ENCODE measurements around the gene PSTK.
A peak's percentile ranks its signal among the peaks of the same experiment; 100 is the strongest.

The PSTK gene

GRCh38 chr10:122980209-122981065 lies at the start of gene PSTK:
TSS of gene PSTK (plus strand) at chr10:122980401. CDS start at chr10:122980480, 79 bp downstream.
- peak; percentile 98 for DNase-seq (ENCODE audit: low spot score)

GRCh38 chr10:122931088-122931906 lies 48.9 kb upstream of the PSTK start:
- no peak for DNase-seq (ENCODE audit: low spot score)

GRCh38 chr10:122939133-122939855 lies 40.9 kb upstream of the PSTK start:
- no peak for DNase-seq (ENCODE audit: low spot score)

- no peak for DNase-seq (ENCODE audit: low spot score)
These were observed 40.2 kb upstream of the PSTK start for GRCh38 chr10:122939856-122940543.

- no peak for DNase-seq (ENCODE audit: low spot score)
These were observed 30.9 kb upstream of the PSTK start for GRCh38 chr10:122949296-122949695.

- DNase-seq (ENCODE audit: low spot score): peak; percentile 100
These were observed 26.1 kb upstream of the PSTK start, which contains the start of gene C10orf88 for GRCh38 chr10:122953902-122954730. TSS of gene C10orf88 (minus strand) at chr10:122954227. CDS start at chr10:122954178, 49 bp downstream.

GRCh38 chr10:122954731-122955050 lies 25.5 kb upstream of the PSTK start:
- DNase-seq (ENCODE audit: low spot score): no peak

- DNase-seq (ENCODE audit: low spot score): no peak
These were observed 24.3 kb upstream of the PSTK start for GRCh38 chr10:122955892-122956291.

GRCh38 chr10:122957474-122957873 lies 22.7 kb upstream of the PSTK start:
- no peak for DNase-seq (ENCODE audit: low spot score)

GRCh38 chr10:122962405-122962804 lies 17.8 kb upstream of the PSTK start:
- DNase-seq (ENCODE audit: low spot score): no peak

- no peak for DNase-seq (ENCODE audit: low spot score)
These were observed 13.3 kb upstream of the PSTK start for GRCh38 chr10:122966879-122967278.

GRCh38 chr10:122968698-122969097 lies 11.5 kb upstream of the PSTK start:
- no peak for DNase-seq (ENCODE audit: low spot score)

GRCh38 chr10:122974023-122974422 lies 6.2 kb upstream of the PSTK start:
- DNase-seq (ENCODE audit: low spot score): no peak

- no peak for DNase-seq (ENCODE audit: low spot score)
These were observed 5.6 kb upstream of the PSTK start for GRCh38 chr10:122974543-122975064.

GRCh38 chr10:122981066-122981464 lies 864 bp downstream of the PSTK start:
- DNase-seq (ENCODE audit: low spot score): peak; percentile 45

GRCh38 chr10:122983898-122984297 lies 3.7 kb downstream of the PSTK start:
- no peak for DNase-seq (ENCODE audit: low spot score)

GRCh38 chr10:122984708-122985107 lies 4.5 kb downstream of the PSTK start:
- DNase-seq (ENCODE audit: low spot score): no peak

GRCh38 chr10:122986335-122986734 lies 6.1 kb downstream of the PSTK start:
- no peak for DNase-seq (ENCODE audit: low spot score)

GRCh38 chr10:122988501-122988900 lies 8.3 kb downstream of the PSTK start:
- no peak for DNase-seq (ENCODE audit: low spot score)

- no peak for DNase-seq (ENCODE audit: low spot score)
These were observed 10.1 kb downstream of the PSTK start for GRCh38 chr10:122990278-122990677.

Data from AG08395 (cell line).